Natural killer cell (primary cell): ENCODE results near the gene SIRT1. TPM values are rescaled to one million over a fixed set of nuclear protein-coding genes. Genes with fewer than 3 reads are reported as not detected.

Experiments used
- ATAC-seq, 3 donors: fragments of 150-1000 bp in 2 of 3; fragments of 200-7000 bp in 1 of 3; cut with Tn5 transposase; 1 replicate in 1 of 3; 2 replicates in 2 of 3; pipeline ENCODE4 v1.10.0; 2021; ENCODE audit warnings: mild to moderate bottlenecking in 2 of 3, moderate library complexity in 2 of 3
- DNase-seq, 2 donors: peaks; one replicate each; pipeline versions ENCODE4 v3.0.0 to v3.0.0-alpha.2; 2013 to 2021; ENCODE audit warnings: mixed read lengths in 1 of 2
- H3K27ac ChIP-seq: one replicate; pipeline ENCODE4 v1.5.1; 2013; ENCODE audit warnings: mild to moderate bottlenecking, low read length
- H3K27me3 ChIP-seq: one replicate; pipeline ENCODE4 v1.6.1; 2013; ENCODE audit warnings: low read length; ENCODE audit not compliant: control insufficient read depth, insufficient read depth
- H3K36me3 ChIP-seq: one replicate; pipeline ENCODE4 v1.6.1; 2013; ENCODE audit warnings: low read length; ENCODE audit not compliant: control insufficient read depth, insufficient read depth
- H3K4me1 ChIP-seq: one replicate; pipeline ENCODE4 v1.6.1; 2013; ENCODE audit warnings: low read length; ENCODE audit not compliant: control insufficient read depth, insufficient read depth
- H3K4me3 ChIP-seq: one replicate; pipeline ENCODE4 v1.5.1; 2013; ENCODE audit warnings: low read length
- H3K9me3 ChIP-seq: one replicate; pipeline ENCODE4 v1.6.1; 2013; ENCODE audit warnings: low read length; ENCODE audit not compliant: control insufficient read depth, insufficient read depth
- H3K27ac Mint-ChIP-seq, 2 donors: one replicate each; pipeline ENCODE4 v1.8.0; 2022; ENCODE audit warnings: mild to moderate bottlenecking in 2 of 2, mixed read lengths in 2 of 2, moderate library complexity in 1 of 2
- H3K27me3 Mint-ChIP-seq, 2 donors: one replicate each; pipeline ENCODE4 v1.8.0; 2022; ENCODE audit warnings: low read depth in 2 of 2, mixed read lengths in 2 of 2
- H3K36me3 Mint-ChIP-seq: one replicate; pipeline ENCODE4 v1.8.0; 2022; ENCODE audit warnings: mixed read lengths
- H3K4me1 Mint-ChIP-seq, 2 donors: one replicate each; pipeline ENCODE4 v1.8.0; 2022; ENCODE audit warnings: mixed read lengths in 2 of 2
- H3K4me3 Mint-ChIP-seq: one replicate; pipeline ENCODE4 v1.8.0; 2022; ENCODE audit warnings: mild to moderate bottlenecking, moderate library complexity, mixed read lengths
- H3K9me3 Mint-ChIP-seq, 2 donors: one replicate each; pipeline ENCODE4 v1.8.0; 2022; ENCODE audit warnings: mixed read lengths in 2 of 2
- WGBS: methylation state at CpG from one replicate; pipeline ENCODE4 v1.1.7; 2013; ENCODE audit warnings: missing lambda C conversion rate; ENCODE audit not compliant: insufficient coverage; 5-methylcytosine and 5-hydroxymethylcytosine counted together
- intact Hi-C: fragments of 100-400 bp; cut with micrococcal nuclease; formaldehyde crosslinking; loops from one replicate; pipeline ENCODE4 v1.14.2; 2022
- total RNA-seq, 4 donors: library from RNA; stranded (reverse); fragments of 120-200 nt in 1 of 4; gene quantifications; one replicate each; pipeline versions ENCODE4 v1.2.3 to v1.2.4, GENCODE V29; 2013 to 2022
- TF ChIP-seq, protein P1 (sequence below): fragments of 200-600 bp; IDR thresholded peaks from one replicate; pipeline ENCODE4 v1.8.0; 2022; ENCODE audit warnings: antibody characterized with exemption

The SIRT1 gene
- total RNA-seq, 3 donors from 2014 or later (not counting 1 experiment from before 2014, with no cell fraction given): 38.2 to 51.0 (median 48.2) TPM

DNA sequence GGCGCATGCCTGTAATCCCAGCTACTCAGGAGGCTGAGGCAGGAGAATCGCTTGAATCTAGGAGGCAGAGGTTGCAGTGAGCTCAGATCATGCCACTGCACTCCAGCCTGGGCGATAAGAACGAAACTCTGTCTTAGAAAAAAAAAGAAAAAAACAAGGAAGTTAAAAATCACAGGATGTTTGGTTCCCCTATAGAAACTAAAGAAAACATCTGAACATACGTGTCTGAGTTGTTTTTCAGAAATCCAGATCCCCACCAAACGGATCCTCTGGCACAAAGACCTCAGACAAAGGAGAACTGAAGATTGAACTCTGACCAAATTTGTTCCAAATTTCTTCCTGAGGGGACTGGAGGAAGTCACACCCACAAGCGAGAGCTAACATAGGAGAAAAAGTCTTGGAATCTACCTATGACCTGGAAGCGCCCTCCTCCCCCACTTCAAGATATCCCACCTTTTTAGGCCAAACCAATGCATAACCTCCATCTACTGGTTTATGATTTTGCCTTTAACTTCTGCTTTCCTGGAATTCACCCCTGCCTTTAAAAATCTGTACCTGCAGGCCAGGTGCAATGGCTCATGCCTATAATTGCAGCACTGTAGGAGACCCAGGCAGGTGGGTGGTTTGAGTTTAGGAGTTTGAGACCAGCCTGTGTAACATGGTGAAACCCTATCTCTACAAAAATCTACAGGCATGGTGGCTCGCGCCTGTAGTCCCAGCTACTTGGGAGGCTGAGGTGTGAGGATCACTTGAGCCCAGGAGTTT lies 19.7 kb upstream of the SIRT1 start:
- TF ChIP-seq, protein P1, sequence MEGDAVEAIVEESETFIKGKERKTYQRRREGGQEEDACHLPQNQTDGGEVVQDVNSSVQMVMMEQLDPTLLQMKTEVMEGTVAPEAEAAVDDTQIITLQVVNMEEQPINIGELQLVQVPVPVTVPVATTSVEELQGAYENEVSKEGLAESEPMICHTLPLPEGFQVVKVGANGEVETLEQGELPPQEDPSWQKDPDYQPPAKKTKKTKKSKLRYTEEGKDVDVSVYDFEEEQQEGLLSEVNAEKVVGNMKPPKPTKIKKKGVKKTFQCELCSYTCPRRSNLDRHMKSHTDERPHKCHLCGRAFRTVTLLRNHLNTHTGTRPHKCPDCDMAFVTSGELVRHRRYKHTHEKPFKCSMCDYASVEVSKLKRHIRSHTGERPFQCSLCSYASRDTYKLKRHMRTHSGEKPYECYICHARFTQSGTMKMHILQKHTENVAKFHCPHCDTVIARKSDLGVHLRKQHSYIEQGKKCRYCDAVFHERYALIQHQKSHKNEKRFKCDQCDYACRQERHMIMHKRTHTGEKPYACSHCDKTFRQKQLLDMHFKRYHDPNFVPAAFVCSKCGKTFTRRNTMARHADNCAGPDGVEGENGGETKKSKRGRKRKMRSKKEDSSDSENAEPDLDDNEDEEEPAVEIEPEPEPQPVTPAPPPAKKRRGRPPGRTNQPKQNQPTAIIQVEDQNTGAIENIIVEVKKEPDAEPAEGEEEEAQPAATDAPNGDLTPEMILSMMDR: no peak
- no peaks in the 10 kb centered on the region for H3K36me3 ChIP-seq
- Mint-ChIP-seq H3K4me3 (no peak overlapping the region), H3K4me1 (no peaks in the 10 kb centered on the region), H3K27me3 (peaks cover 0 to 2% of the 10 kb centered on the region in 2 donors), H3K36me3 (no peaks in the 10 kb centered on the region), H3K9me3 (no peaks in the 10 kb centered on the region), H3K27ac (no peak overlapping the region)
- no peaks in the 10 kb centered on the region for H3K27me3 ChIP-seq
- no peaks in the 10 kb centered on the region for H3K4me1 ChIP-seq
- DNase-seq (no peak), ATAC-seq (no peak)
- no peak overlapping the region for H3K27ac ChIP-seq
- intact Hi-C loops: no loop called here
- WGBS: 72% methylated on average over 10 of the region's 10 CpGs
- H3K4me3 ChIP-seq: no peak overlapping the region
- no peaks in the 10 kb centered on the region for H3K9me3 ChIP-seq

DNA sequence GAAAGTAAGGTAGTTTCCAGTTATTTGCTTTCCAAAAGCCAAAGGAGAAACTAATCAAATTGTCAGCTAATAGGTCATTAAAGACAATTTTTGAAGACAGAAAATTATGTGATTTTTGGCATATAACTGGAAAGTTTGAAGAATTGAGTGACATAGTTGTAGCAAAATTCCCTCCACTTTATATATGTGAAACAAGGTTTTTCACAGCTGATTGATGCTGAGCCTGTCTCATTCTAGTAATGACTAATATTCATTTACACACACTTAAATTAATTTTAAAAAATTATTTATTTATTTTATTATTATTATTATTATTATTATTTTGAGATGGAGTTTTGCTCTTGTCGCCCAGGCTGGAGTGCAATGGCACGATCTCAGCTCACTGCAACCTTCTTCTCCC lies 16.3 kb upstream of the SIRT1 start:
- no peaks in the 10 kb centered on the region for H3K9me3 ChIP-seq
- H3K4me3 Mint-ChIP-seq: no peak overlapping the region
- H3K9me3 Mint-ChIP-seq: no peaks in the 10 kb centered on the region
- H3K4me1 ChIP-seq: no peaks in the 10 kb centered on the region
- H3K27ac Mint-ChIP-seq: no peak overlapping the region
- no peaks in the 10 kb centered on the region for H3K4me1 Mint-ChIP-seq
- H3K36me3 Mint-ChIP-seq: no peaks in the 10 kb centered on the region
- intact Hi-C loops: no loop called here
- H3K27me3 Mint-ChIP-seq: peaks cover 0 to 2% of the 10 kb centered on the region in 2 donors
- H3K27me3 ChIP-seq: no peaks in the 10 kb centered on the region
- DNase-seq (no peak), ATAC-seq (no peak)
- no peak overlapping the region for H3K4me3 ChIP-seq
- H3K36me3 ChIP-seq: no peaks in the 10 kb centered on the region
- TF ChIP-seq, protein P1: no peak
- 100% methylated on average over 2 of the region's 2 CpGs for WGBS
- no peak overlapping the region for H3K27ac ChIP-seq

DNA sequence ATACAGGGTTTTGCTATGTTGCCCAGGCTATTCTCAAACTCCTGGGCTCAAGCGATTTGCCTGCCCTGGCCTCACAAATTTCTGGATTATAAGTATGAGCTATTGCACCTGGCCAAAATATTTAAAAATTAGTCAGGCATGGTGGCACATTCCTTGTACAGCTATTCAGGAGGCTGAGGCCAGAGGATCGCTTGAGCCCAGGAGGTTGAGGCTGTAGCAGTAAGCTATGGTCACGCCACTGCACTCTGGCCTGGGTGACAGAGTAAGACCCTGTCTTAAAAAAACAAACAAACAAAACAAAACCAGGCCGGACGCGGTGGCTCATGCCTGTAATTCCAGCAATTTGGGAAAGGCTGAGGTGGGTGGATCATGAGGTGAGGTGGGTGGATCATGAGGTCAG lies 14.5 kb upstream of the SIRT1 start:
- Mint-ChIP-seq H3K27me3 (no peaks in the 10 kb centered on the region), H3K27ac (no peak overlapping the region)

More for the DNA sequence above, 14.5 kb upstream of the SIRT1 start:
- Histone ChIP-seq H3K4me3 (no peak overlapping the region), H3K27ac (no peak overlapping the region), H3K4me1 (no peaks in the 10 kb centered on the region), H3K9me3 (no peaks in the 10 kb centered on the region), H3K27me3 (no peaks in the 10 kb centered on the region), H3K36me3 (no peaks in the 10 kb centered on the region)
- no peak for ATAC-seq
- Mint-ChIP-seq H3K9me3 (no peaks in the 10 kb centered on the region), H3K4me3 (no peak overlapping the region), H3K36me3 (no peaks in the 10 kb centered on the region), H3K4me1 (no peaks in the 10 kb centered on the region)
- no peak for DNase-seq
- intact Hi-C loops: no loop called here
- 96% methylated on average over 3 of the region's 6 CpGs for WGBS
- TF ChIP-seq, protein P1: no peak
